HG03064 (cell line): ENCODE measurements around the gene SMAD5.

Experiments
- ATAC-seq: cut with Tn5 transposase; IDR thresholded peaks from one replicate; pipeline ENCODE4 v1.9.1; 2021; ENCODE audit warnings: low read depth; ENCODE audit not compliant: unreplicated experiment

Gene SMAD5

GRCh38 chr5:136212252-136212721, 79.6 kb downstream of the SMAD5 start:
- ATAC-seq, result no peak

GRCh38 chr5:136213919-136214493, 81.4 kb downstream of the SMAD5 start:
- ATAC-seq, result no peak

- no peak for ATAC-seq
Observed at GRCh38 chr5:136215812-136216211, 83.2 kb downstream of the SMAD5 start.

DNA sequence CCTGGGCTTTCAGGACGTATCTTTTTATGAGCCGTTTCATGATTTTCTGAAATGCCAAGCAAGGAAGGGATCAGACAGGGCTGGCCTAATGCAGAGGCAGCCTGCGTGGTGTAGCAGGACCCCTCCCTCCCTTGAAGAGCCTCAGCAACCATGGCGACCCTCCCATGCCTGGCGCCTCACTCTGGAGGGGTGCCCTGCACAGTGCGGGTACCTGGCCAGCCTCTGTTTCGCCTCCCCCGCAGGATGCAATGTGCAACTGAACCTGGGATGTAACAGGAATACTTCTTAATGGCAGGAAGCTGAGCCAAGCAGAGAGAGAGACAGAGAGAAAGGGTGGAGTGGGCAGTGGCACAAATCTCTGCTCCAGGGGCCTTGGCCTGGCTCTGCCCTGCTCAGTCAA, 83.6 kb downstream of the SMAD5 start:
- ATAC-seq, result no peak

GRCh38 chr5:136221340-136221739, 88.7 kb downstream of the SMAD5 start:
- no peak for ATAC-seq

GRCh38 chr5:136222580-136223235, 90.1 kb downstream of the SMAD5 start:
- no peak for ATAC-seq

DNA sequence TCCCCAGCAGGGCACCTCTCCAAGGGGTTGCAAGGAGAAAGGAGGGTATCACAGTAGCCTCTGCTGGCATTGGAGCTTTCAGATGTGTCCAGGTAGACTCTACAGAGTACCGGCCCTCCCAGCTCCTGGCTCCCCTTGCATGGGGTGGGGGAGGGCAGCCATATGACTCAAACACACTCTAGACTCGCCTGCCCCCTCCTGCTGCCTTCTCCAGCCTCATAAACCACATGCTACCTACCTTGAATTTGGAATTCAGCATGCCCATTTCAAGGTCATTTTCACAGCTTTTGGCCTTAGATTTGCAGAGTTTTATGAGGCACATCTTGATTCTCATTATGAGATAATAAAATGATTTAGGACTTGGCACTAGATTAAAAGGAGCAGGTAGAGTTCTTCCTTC, 93.2 kb downstream of the SMAD5 start:
- no peak for ATAC-seq

DNA sequence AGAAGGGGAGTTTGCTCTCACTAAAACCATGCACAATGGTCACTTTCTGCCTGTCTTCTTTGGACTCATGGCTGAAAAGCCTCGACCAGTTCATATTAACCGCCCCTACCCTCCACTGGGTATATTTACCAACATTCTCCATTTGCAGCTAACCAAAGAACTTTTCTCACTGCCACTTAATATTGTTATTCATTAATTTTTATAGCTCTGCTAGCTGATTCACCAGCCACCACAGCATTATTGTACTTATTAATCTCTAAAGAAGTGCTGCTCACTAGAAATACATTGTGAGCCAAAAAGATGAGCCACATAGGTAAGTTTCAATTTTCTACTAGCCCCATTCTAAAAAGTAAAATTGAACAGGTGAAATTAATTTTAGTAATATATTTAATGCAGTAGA, 93.8 kb downstream of the SMAD5 start:
- ATAC-seq, result no peak

- no peak for ATAC-seq
Observed at GRCh38 chr5:136228136-136228757, 95.6 kb downstream of the SMAD5 start.

- no peak for ATAC-seq
Observed at GRCh38 chr5:136230176-136230575, 97.5 kb downstream of the SMAD5 start.

DNA sequence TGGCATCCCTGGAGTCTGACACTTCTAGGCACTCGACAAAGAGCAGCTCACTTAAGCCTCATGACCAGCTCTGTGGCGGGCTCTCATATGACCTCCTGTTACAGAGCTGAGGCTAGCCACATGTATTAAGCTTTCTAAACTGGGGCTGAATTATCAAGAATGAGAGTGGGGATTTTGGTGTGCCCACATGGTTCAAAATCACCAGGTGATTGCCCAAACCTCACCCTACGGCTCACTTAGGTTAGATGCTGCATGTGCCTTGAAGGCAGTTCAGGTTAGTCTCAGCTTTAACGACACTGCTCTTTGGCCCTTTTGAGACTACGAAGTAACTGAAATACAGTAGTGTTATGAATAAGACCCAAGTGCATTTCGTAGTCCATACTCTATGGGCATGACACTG, 99.7 kb downstream of the SMAD5 start:
- peak; percentile 60 for ATAC-seq
